IMR-90 (cell line): ENCODE measurements around the gene IPMK.

Source experiments
- CHD1 ChIP-seq: IDR thresholded peaks from 2 replicates; pipeline ENCODE4 v1.6.1; 2012; ENCODE audit warnings: low read depth, low read length, improper control_type of control experiment
- CTCF ChIP-seq: conservative IDR thresholded peaks from 2 replicates; pipeline ENCODE4 v1.5.1; 2012; ENCODE audit warnings: mild to moderate bottlenecking, low read depth, low read length, improper control_type of control experiment
- FOS ChIP-seq: fragments of 150-350 bp; IDR thresholded peaks from 2 replicates; pipeline ENCODE4 v1.6.1; 2016; ENCODE audit warnings: low read depth, low read length
- MXI1 ChIP-seq: IDR thresholded peaks from 2 replicates; pipeline ENCODE4 v1.6.1; 2012; ENCODE audit warnings: low read depth, mild to moderate bottlenecking, low read length, moderate library complexity, borderline replicate concordance
- POLR2A ChIP-seq: IDR thresholded peaks from 2 replicates; pipeline ENCODE4 v1.6.1; 2012; ENCODE audit warnings: mild to moderate bottlenecking, low read depth, low read length
- RFX5 ChIP-seq: IDR thresholded peaks from 2 replicates; pipeline ENCODE4 v1.8.0; 2012; ENCODE audit warnings: low read depth, mild to moderate bottlenecking, low read length, moderate library complexity
- SMC3 ChIP-seq: fragments of 150-350 bp; IDR thresholded peaks from 2 replicates; pipeline ENCODE4 v1.6.1; 2016; ENCODE audit warnings: low read depth, mild to moderate bottlenecking, antibody characterized with exemption, low read length, moderate library complexity
- USF2 ChIP-seq: fragments of 150-350 bp; IDR thresholded peaks from 2 replicates; pipeline ENCODE4 v1.6.1; 2017; ENCODE audit warnings: mild to moderate bottlenecking, antibody characterized with exemption, low read length, low read depth

- no peak for TF ChIP-seq FOS
- no peak for TF ChIP-seq CTCF
- no peak for TF ChIP-seq MXI1
- TF ChIP-seq POLR2A: no peak
- TF ChIP-seq CHD1: no peak
- no peak for TF ChIP-seq SMC3
- no peak for TF ChIP-seq USF2
- no peak for TF ChIP-seq RFX5
These were observed 96.5 kb downstream of the IPMK start for GRCh38 chr10:58171146-58171545.
